Fibroblast of gingiva (primary cell): ENCODE data around the gene SRM.
"Not testable (repeated sequence)": the region's sequence is repeated elsewhere in the genome, so short reads cannot be mapped to it uniquely, and the experiment has no call there.

Experiments used
- DNase-seq: peaks from one replicate; pipeline ENCODE4 v3.0.0-alpha.2; 2011; ENCODE audit warnings: low read depth

Gene SRM

DNA sequence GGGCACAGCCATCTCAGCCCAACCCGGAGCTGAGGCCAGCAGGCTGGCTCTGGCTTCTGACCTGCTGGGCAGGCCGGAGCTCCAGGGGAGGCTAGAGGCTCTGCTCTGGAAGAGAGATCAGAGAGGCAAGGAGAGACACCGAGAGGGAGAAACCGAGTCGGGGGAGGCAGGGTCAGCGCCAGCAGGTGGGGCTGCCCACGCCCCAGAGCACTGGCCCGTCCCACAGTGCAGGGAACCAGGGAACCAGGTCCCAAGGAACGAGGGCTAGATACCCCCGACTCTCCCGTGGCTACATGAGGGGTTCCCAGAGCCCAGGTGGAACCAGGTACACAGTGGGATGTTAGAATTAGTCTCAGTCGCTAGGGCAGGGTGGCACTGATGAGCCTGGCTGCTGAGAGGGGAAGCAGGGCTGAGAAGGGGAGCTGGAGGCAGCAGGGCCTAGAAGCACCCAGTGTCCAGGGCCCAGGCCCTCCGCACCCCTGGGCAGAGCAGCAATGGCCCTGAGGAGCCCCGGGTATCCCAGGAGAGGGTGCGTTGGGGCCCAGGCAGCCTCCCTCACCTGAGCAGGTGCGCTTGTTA, 14.9 kb downstream of the SRM start:
- DNase-seq: no peak

DNA sequence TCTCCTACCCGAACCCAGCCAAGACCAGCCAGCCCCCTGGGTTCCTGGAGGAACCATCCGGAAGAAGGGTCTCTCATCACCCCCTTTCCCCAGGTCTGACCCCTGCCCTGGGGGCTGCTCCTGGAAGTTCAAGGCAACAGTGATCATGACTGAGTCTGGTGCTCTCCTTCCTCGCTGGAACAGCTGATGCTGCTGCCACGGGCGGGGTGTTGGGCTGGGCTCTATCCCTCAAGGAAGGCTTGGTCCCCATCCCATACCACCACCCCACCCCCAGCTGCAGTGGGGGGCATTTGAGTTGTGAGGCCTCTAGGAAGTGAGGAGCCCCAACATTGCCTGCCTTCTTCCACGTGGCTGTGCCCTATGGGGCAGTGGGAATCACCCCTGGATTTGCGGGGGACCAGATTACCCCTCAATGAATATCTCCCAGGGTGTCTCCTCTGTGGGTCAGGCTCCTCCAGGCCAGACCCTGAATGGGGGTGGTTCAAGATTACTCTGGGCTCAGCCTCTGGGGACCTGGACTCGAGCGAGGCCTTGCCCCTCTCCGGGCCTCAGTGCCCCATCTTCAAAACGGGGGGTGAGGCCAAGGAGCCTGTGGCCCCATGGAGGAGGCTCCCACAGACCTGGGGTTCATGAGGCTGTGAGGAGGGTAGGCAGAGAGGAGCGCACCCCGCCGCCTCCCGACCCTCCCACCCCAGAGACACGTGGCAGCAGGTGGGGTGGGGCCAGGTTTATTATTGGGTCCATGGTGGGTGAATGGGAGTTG, 15.6 kb downstream of the SRM start:
- no peak for DNase-seq

- DNase-seq: no peak
Observed at GRCh38 chr1:11042995-11043874, 16.6 kb downstream of the SRM start.

DNA sequence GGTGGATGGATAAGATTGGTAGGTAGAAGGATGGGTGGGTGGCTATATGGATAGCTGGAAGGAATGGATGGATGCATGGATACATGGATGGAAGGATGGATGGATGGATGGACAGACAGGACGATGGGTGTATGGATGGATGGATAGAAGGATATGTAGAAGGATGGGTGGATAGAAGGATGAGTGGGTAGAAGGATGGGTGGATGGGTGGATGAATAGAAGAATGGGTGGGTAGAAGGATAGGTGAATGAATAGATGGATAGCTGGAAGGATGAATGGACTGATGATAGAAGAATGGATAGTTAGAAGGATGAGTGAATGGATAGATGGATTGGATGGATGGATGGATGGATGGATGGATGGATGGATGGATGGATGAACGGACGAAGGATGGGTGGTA, 17.8 kb downstream of the SRM start:
- DNase-seq: no peak

DNA sequence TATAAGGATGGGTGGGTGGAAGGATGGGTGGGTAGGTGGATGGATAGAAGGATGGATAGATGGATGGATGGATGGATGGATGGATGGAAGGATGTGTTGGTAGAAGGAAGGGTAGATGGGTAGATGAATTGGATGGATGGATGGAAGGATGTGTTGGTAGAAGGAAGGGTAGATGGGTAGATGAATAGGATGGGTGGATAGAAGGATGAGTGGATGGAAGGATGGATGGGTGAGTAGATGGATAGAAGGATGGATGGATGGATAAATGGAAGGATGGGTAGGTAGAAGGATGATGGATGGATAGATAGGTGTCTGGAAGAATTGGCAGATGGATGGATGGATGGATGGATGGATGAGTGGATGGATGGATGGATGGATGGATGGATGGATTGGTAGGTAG, 18.8 kb downstream of the SRM start:
- DNase-seq: no peak

- DNase-seq: not testable (repeated sequence)
Observed at GRCh38 chr1:11040105-11040429, 19.8 kb downstream of the SRM start.

- DNase-seq: no peak
Observed at GRCh38 chr1:11039351-11040104, 20.3 kb downstream of the SRM start.

DNA sequence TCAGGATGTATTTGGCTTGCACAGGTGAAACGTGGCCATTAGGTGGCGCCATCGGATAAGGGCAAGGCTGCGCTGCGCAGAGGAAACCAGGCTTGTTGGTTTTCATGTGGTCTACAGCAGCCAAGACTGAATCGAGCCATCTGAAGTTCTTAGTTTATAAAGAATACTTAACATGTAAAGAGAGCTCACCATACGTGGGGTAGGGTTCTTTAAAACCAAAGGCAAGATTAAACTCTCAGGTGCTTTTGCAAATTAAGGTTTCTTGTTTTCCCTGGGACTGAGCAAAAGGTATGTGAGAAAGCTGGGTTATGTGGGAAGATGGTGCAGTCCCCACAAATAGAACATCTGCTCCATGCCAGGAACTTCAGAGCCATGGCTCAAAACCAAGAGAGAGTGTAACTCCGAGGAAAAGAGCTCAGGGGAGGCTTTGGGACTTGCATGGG, 22.1 kb downstream of the SRM start:
- DNase-seq: peak; percentile 79

DNA sequence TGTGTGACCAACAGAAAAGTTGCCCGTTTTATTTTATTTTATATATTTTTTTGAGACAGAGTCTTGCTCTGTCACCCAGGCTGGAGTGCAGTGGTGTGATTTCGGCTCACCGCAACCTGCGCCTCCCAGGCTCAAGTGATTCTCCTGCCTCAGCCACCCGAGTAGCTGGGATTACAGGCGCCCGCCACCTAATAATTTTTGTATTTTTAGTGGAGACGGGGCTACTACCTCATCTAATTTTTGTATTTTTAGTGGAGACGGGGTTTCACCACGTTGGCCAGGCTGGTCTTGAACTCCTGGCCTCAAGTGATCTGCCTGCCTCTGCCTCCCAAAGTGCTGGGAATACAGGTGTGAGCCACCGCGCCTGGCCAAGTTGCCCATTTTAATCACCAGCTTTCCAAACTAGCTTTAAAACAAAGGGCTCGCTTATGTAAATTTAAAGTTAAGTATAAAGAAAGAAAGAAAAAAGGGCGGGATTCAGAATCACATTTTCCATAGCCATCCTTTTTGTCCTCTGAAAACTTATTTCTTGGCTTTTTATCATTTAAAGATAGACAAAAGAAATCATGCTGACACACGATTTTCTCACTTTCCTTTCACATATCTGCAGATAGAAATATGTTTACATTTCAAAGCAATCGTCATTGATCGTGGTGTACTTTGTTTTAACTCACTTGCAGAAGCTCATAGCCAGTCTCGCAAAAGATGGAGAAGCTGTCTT, 22.6 kb downstream of the SRM start:
- not testable (repeated sequence) for DNase-seq

DNA sequence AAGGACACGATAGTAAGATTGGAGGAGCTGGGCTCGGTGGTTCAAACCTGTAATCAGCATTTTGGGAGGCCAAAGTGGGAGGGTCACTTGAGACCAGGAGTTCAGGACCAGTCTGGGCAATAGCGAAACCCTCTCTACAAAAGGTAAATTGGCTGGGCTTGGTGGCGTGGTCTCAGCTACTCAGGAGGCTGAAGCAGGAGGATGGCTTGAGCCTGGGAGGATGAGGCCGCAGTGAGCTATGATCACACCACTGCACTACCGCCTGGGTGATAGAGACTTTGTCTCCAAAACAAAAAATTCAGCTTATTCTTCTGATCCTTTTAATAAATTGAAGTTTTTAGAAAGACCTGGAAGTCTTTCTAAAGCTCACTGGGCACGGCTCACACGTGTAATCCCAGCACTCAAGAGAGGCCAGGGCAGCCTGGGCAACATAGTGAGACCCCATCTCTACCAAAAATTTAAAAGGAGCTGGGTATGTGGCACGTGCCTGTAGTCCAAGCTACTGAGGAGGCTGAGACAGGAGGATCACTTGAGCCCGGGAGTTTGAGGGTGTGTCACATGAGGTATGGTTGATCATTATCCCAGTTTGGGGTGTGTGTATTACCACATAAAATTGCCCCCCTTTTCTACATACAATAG, 28.1 kb downstream of the SRM start:
- DNase-seq: no peak

- no peak for DNase-seq
Observed at GRCh38 chr1:11030865-11031264, 29.0 kb downstream of the SRM start.

DNA sequence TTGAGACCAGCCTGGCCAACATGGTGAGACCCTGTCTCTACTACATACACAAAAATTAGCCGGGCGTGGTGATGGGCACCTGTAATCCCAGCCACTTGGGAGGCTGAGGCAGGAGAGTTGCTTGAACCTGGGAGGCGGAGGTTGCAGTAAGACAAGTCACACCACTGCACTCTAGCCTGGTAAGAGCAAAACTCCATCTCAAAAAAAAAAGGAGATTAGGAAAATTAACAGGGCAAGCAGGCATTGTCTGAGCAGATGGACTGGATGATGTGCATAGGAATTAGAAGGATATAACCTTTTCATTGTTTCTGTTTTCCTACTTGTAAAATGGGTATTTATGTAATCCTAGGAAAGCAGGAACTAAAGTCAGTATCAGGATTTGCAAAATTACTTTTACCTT, 31.8 kb downstream of the SRM start:
- no peak for DNase-seq

DNA sequence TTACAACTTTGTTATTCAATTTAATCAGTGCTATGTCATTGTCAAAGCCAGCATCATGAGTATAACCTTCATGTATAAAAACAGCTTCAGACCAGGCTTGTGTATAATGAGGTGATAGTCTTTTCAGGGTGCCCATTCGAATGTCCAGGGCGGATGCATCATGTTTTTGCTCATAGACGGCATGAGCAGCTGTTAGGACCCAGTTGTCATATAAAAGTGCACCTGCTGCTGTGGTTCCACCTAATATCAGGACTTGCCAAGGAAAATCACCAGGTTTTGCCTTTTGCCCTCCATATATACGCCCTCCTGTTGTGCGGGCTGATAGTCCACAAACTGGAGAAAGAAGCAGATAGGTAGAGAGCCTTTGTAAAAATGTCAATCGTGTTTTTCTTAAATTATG, 32.5 kb downstream of the SRM start:
- no peak for DNase-seq

DNA sequence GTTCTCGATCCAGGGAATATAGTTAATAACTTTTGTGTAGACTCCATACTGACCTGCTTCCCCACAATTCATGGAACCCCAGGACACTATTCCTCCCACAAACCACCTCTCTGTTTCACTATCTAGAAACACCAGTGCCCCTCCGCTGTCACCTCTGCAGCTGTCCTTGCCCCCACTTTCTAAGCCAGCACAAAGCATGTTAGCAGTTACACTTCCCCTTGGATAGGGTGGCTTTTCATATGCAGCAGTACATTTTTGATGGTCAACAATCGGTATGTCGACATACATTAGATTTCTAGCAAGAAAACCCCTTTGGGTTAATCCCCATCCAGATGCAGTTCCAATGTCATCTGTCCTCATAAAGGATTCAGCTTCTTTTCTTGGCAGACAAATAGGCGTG, 32.9 kb downstream of the SRM start:
- no peak for DNase-seq

GRCh38 chr1:11026052-11026451, 33.8 kb downstream of the SRM start:
- DNase-seq: peak; percentile 53

DNA sequence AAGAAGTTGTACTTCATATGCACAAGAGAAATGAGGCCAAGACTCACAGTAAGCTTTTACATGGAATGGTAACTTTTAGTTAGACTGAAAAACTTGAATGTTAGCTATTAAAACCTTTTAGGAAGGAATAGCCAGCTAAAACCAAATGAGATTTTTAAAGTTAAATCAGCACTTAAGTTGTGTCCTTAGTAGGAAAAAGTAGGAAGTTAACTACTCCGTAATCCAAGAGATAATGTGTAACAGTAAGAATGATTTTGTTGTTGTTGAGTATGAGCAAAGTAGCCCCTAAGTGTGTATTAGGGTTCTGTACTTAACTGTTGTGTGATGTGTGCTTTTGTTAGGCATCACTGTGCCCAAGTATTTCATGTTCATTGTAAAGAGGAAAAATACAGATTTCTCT, 34.2 kb downstream of the SRM start:
- DNase-seq: no peak

- no peak for DNase-seq
Observed at GRCh38 chr1:11024874-11025203, 35.0 kb downstream of the SRM start.

DNA sequence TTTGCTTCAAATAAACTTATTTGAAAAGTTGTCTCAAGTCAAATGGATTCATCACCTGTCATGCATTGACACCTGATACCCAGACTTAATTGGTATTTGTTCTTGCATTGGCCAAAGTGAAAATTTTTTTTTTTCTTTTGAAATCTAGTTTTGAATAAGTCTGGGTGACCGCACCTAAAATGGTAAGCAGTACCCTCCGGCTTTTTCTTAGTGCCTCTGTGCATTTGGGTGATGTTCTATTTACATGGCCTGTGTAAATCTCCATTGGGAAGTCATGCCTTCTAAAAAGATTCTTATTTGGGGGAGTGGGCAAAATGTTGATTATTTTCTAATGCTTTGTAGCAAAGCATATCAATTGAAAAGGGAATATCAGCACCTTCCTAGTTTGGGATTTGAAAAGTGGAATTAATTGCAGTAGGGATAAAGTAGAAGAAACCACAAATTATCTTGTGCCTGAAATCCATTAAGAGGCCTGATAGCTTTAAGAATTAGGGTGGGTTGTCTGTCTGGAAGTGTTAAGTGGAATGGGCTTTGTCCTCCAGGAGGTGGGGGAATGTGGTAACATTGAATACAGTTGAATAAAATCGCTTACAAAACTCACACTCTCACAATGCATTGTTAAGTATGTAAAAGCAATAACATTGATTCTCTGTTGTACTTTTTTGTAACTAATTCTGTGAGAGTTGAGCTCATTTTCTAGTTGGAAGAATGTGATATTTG, 35.5 kb downstream of the SRM start:
- DNase-seq: no peak

- DNase-seq: no peak
Observed at GRCh38 chr1:11023201-11023600, 36.6 kb downstream of the SRM start.

DNA sequence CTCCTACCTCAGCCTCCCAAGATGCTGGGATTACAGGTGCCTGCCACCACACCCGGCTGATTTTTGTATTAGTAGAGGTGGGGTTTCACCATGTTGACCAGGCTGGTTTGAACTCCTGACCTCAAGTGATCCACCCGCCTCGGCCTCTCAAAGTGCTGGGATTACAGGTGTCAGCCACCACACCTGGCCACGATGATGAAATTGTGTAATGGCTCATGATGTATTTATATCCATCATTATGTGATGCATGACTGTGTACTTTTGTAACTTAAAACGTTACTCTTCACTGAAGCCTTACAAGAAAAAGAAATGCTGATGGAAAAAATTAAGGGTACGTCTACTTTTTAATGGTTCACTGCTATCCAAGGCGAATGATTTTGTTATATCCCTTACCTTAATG, 39.8 kb downstream of the SRM start:
- DNase-seq: no peak

DNA sequence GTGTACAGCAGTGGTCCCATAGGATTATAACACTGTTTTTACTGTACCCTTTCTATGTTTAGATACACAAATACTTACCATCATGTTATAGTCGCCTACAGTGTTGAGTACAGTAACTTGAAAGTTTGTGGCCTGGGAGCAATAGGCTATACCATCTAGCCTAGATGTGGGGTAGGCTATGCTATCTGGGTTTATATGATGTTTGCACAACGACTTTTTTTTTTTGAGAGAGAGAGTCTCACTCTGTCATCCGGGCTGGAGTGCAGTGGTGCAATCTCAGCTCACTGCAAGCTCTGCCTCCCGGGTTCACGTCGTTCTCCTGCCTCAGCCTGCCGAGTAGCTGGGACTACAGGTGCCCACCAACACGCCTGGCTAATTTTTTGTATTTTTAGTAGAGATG, 40.5 kb downstream of the SRM start:
- DNase-seq: not testable (repeated sequence)
